ENCODE results near the gene DOCK1.

The DOCK1 gene

DNA sequence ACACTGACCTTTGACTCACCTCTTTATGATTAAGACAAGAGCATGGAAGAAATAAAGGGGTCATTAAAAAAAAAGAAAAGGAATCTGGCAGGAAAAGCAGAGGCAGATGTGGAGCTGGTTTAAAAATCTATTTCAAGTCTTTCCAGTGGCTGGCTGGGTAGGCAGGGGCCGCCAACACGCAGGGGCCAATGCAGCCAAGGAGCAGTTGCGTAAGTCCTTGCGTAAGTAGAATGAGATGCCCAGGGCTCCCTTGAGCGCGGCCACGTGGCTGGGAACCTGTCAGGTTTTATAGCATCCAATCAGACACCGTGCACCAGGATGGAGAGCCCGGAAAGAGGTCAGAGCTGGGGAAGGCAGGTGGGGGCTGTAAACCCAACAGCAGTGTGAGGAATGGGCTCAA is 414.9 kb downstream of the DOCK1 start:
- Histone ChIP-seq H3K4me3 (ENCODE audit: insufficient read depth in 1 of 2, low read depth in 1 of 2, low read length in 2 of 2) (no peak overlapping the region), H2BK15ac (ENCODE audit: low read depth, poor library complexity, severe bottlenecking) (no peak overlapping the region), H3K4ac (ENCODE audit: low read depth in 1 of 2, low read length in 2 of 2) (no peak overlapping the region), H3K79me1 (replicated peaks; ENCODE audit: low read length, poor library complexity, severe bottlenecking) (peaks cover 17% of the 10 kb centered on the region), H2BK5ac (ENCODE audit: low read depth, low read length, poor library complexity, severe bottlenecking) (no peak overlapping the region), H2BK12ac (ENCODE audit: low read length in 2 of 2) (no peak overlapping the region), H3K36me3 (ENCODE audit: control insufficient read depth in 1 of 2, insufficient read depth in 2 of 2, low read depth in 1 of 2, low read length in 2 of 2) (peaks cover 0 to 14% of the 10 kb centered on the region in 2 experiments), H3K4me1 (ENCODE audit: control insufficient read depth, insufficient read depth, low read depth, low read length) (peaks cover 5% of the 10 kb centered on the region), H3K14ac (ENCODE audit: low read length in 2 of 2) (no peak overlapping the region), H2BK120ac (ENCODE audit: low read depth, low read length) (no peak overlapping the region), H4K91ac (ENCODE audit: low read length) (no peak overlapping the region), H3K27me3 (ENCODE audit: control insufficient read depth in 1 of 2, insufficient read depth in 1 of 2, low read length in 2 of 2) (no peaks in the 10 kb centered on the region), H3K4me2 (ENCODE audit: low read length, poor library complexity, severe bottlenecking) (no peak overlapping the region), H2AFZ (ENCODE audit: low read depth, low read length) (no peak overlapping the region), H4K8ac (ENCODE audit: low read length) (no peak overlapping the region), H3K18ac (ENCODE audit: low read depth in 1 of 2, low read length in 2 of 2) (no peak overlapping the region), H2AK5ac (ENCODE audit: low read length, severe bottlenecking) (no peak overlapping the region), H3K27ac (ENCODE audit: low read length, poor library complexity, severe bottlenecking) (no peak overlapping the region), H3K9ac (ENCODE audit: low read length) (no peak overlapping the region), H3K23ac (ENCODE audit: low read length in 2 of 2) (no peak overlapping the region), H3K9me3 (ENCODE audit: control insufficient read depth, low read length) (no peaks in the 10 kb centered on the region)
- no peak for DNase-seq
- WGBS, result 94% methylated on average over 9 of the region's 9 CpGs

DNA sequence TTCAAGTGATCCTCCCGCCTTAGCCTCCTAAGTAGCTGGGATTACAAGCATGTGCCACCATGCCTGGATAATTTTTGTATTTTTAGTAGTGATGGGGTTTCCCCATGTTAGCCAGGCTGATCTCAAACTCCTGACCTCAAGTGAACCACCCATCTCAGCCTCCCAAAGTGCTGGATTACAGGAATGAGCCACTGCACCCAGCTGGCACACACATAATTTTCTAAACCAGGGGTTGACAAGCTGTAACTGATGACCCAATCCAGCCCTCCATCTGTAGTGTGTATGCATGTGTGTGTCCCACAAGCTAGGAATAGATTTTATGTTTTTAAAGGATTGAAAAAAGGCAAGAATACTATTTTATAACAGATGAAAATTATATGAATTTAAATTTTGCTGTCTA is 417.1 kb downstream of the DOCK1 start:
- Histone ChIP-seq H3K18ac (ENCODE audit: low read depth in 1 of 2, low read length in 2 of 2) (no peak overlapping the region), H3K36me3 (ENCODE audit: control insufficient read depth in 1 of 2, insufficient read depth in 2 of 2, low read depth in 1 of 2, low read length in 2 of 2) (peaks cover 0 to 14% of the 10 kb centered on the region in 2 experiments), H4K8ac (ENCODE audit: low read length) (no peak overlapping the region), H3K23ac (ENCODE audit: low read length in 2 of 2) (no peak overlapping the region), H2AFZ (ENCODE audit: low read depth, low read length) (no peak overlapping the region), H3K79me1 (replicated peaks; ENCODE audit: low read length, poor library complexity, severe bottlenecking) (peaks cover 15% of the 10 kb centered on the region), H3K4me2 (ENCODE audit: low read length, poor library complexity, severe bottlenecking) (no peak overlapping the region), H3K4me1 (ENCODE audit: control insufficient read depth, insufficient read depth, low read depth, low read length) (peaks cover 5% of the 10 kb centered on the region), H2BK15ac (ENCODE audit: low read depth, poor library complexity, severe bottlenecking) (no peak overlapping the region), H3K14ac (ENCODE audit: low read length in 2 of 2) (no peak overlapping the region), H3K4me3 (ENCODE audit: insufficient read depth in 1 of 2, low read depth in 1 of 2, low read length in 2 of 2) (no peak overlapping the region), H3K4ac (ENCODE audit: low read depth in 1 of 2, low read length in 2 of 2) (no peak overlapping the region), H3K27ac (ENCODE audit: low read length, poor library complexity, severe bottlenecking) (no peak overlapping the region), H2BK5ac (ENCODE audit: low read depth, low read length, poor library complexity, severe bottlenecking) (no peak overlapping the region), H4K91ac (ENCODE audit: low read length) (no peak overlapping the region), H3K9me3 (ENCODE audit: control insufficient read depth, low read length) (no peaks in the 10 kb centered on the region), H2BK12ac (ENCODE audit: low read length in 2 of 2) (no peak overlapping the region), H3K27me3 (ENCODE audit: control insufficient read depth in 1 of 2, insufficient read depth in 1 of 2, low read length in 2 of 2) (no peaks in the 10 kb centered on the region), H2BK120ac (ENCODE audit: low read depth, low read length) (no peak overlapping the region), H3K9ac (ENCODE audit: low read length) (no peak overlapping the region), H2AK5ac (ENCODE audit: low read length, severe bottlenecking) (no peak overlapping the region)
- no peak for DNase-seq
- no CpG with 5 or more reads among the region's 1 CpG for WGBS

DNA sequence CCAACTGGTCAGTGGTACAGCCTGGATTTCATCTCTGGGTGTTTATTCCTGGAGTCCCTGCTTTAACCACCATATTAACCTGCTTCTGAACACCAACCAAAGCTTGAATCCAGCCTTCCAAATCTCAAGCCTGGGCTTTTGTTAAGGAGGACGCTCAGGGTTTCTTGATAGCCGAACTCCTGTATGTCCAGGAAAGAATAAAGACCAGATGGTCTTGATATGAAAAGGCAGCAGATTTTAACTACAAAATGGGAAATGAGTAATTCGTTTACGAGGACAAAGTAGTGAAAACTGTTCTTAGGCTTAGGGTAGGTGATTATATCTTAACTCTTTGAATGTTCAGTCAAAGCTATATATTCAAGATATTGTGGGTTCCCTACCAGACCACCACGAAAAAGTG is 420.3 kb downstream of the DOCK1 start:
- Histone ChIP-seq H3K4me3 (ENCODE audit: insufficient read depth in 1 of 2, low read depth in 1 of 2, low read length in 2 of 2) (no peak overlapping the region), H3K9me3 (ENCODE audit: control insufficient read depth, low read length) (no peaks in the 10 kb centered on the region), H2BK120ac (ENCODE audit: low read depth, low read length) (no peak overlapping the region), H3K4ac (ENCODE audit: low read depth in 1 of 2, low read length in 2 of 2) (no peak overlapping the region), H2BK15ac (ENCODE audit: low read depth, poor library complexity, severe bottlenecking) (no peak overlapping the region), H3K9ac (ENCODE audit: low read length) (no peak overlapping the region), H3K14ac (ENCODE audit: low read length in 2 of 2) (no peak overlapping the region), H3K18ac (ENCODE audit: low read depth in 1 of 2, low read length in 2 of 2) (no peak overlapping the region), H3K79me1 (replicated peaks; ENCODE audit: low read length, poor library complexity, severe bottlenecking) (peaks cover 22% of the 10 kb centered on the region), H3K4me1 (ENCODE audit: control insufficient read depth, insufficient read depth, low read depth, low read length) (peaks cover 4% of the 10 kb centered on the region), H3K27ac (ENCODE audit: low read length, poor library complexity, severe bottlenecking) (no peak overlapping the region), H4K8ac (ENCODE audit: low read length) (no peak overlapping the region), H3K27me3 (ENCODE audit: control insufficient read depth in 1 of 2, insufficient read depth in 1 of 2, low read length in 2 of 2) (no peaks in the 10 kb centered on the region), H2BK12ac (ENCODE audit: low read length in 2 of 2) (no peak overlapping the region), H3K36me3 (ENCODE audit: control insufficient read depth in 1 of 2, insufficient read depth in 2 of 2, low read depth in 1 of 2, low read length in 2 of 2) (peaks cover 0 to 9% of the 10 kb centered on the region in 2 experiments), H2BK5ac (ENCODE audit: low read depth, low read length, poor library complexity, severe bottlenecking) (no peak overlapping the region), H3K4me2 (ENCODE audit: low read length, poor library complexity, severe bottlenecking) (no peak overlapping the region), H3K23ac (ENCODE audit: low read length in 2 of 2) (no peak overlapping the region), H2AFZ (ENCODE audit: low read depth, low read length) (no peak overlapping the region), H4K91ac (ENCODE audit: low read length) (no peak overlapping the region), H2AK5ac (ENCODE audit: low read length, severe bottlenecking) (no peak overlapping the region)
- 97% methylated on average over 4 of the region's 5 CpGs for WGBS
- DNase-seq, result no peak

GRCh38 chr10:127326883-127327282 is 421.7 kb downstream of the DOCK1 start:
- WGBS, result 93% methylated on average over 2 of the region's 3 CpGs

More at GRCh38 chr10:127326883-127327282, 421.7 kb downstream of the DOCK1 start:
- H2BK12ac ChIP-seq (ENCODE audit: low read length in 2 of 2), result no peak overlapping the region
- H3K14ac ChIP-seq (ENCODE audit: low read length in 2 of 2), result no peak overlapping the region
- H3K23ac ChIP-seq (ENCODE audit: low read length in 2 of 2), result no peak overlapping the region
- H4K91ac ChIP-seq (ENCODE audit: low read length), result no peak overlapping the region
- H3K9ac ChIP-seq (ENCODE audit: low read length), result no peak overlapping the region
- H3K9me3 ChIP-seq (ENCODE audit: control insufficient read depth, low read length), result no peaks in the 10 kb centered on the region
- no peaks in the 10 kb centered on the region for H3K27me3 ChIP-seq (ENCODE audit: control insufficient read depth in 1 of 2, insufficient read depth in 1 of 2, low read length in 2 of 2)
- no peak overlapping the region for H2AFZ ChIP-seq (ENCODE audit: low read depth, low read length)
- H2BK5ac ChIP-seq (ENCODE audit: low read depth, low read length, poor library complexity, severe bottlenecking), result no peak overlapping the region
- H3K79me1 ChIP-seq (replicated peaks; ENCODE audit: low read length, poor library complexity, severe bottlenecking), result peaks cover 22% of the 10 kb centered on the region
- H3K4ac ChIP-seq (ENCODE audit: low read depth in 1 of 2, low read length in 2 of 2), result no peak overlapping the region
- DNase-seq, result no peak
- no peak overlapping the region for H3K18ac ChIP-seq (ENCODE audit: low read depth in 1 of 2, low read length in 2 of 2)
- H2AK5ac ChIP-seq (ENCODE audit: low read length, severe bottlenecking), result no peak overlapping the region
- H3K27ac ChIP-seq (ENCODE audit: low read length, poor library complexity, severe bottlenecking), result no peak overlapping the region
- H3K4me2 ChIP-seq (ENCODE audit: low read length, poor library complexity, severe bottlenecking), result no peak overlapping the region
- peaks cover 5% of the 10 kb centered on the region for H3K4me1 ChIP-seq (ENCODE audit: control insufficient read depth, insufficient read depth, low read depth, low read length)
- peaks cover 4 to 9% of the 10 kb centered on the region in 2 experiments for H3K36me3 ChIP-seq (ENCODE audit: control insufficient read depth in 1 of 2, insufficient read depth in 2 of 2, low read depth in 1 of 2, low read length in 2 of 2)
- no peak overlapping the region for H4K8ac ChIP-seq (ENCODE audit: low read length)
- H2BK15ac ChIP-seq (ENCODE audit: low read depth, poor library complexity, severe bottlenecking), result no peak overlapping the region
- H3K4me3 ChIP-seq (ENCODE audit: insufficient read depth in 1 of 2, low read depth in 1 of 2, low read length in 2 of 2), result no peak overlapping the region
- H2BK120ac ChIP-seq (ENCODE audit: low read depth, low read length), result no peak overlapping the region
